GM13977 (cell line): ENCODE data around the gene DRAXIN.

Experiments
- DNase-seq: peaks from one replicate; pipeline ENCODE4 v3.0.0; 2012; ENCODE audit warnings: low spot score
- in situ Hi-C: fragments of 300-500 bp; cut with MboI; formaldehyde crosslinking; loops from one replicate; pipeline ENCODE4 v1.12.0; 2022; ENCODE audit warnings: low sequenced_read_pairs, low pct_unique_long_range_greater_than_20kb, mixed read lengths, inconsistent platforms; ENCODE audit not compliant: unreplicated experiment
- TF ChIP-seq, protein P1 (sequence below): IDR thresholded peaks from 2 replicates; pipeline ENCODE4 v1.5.1; 2012; ENCODE audit warnings: mild to moderate bottlenecking, control low read depth; ENCODE audit not compliant: insufficient read depth; ENCODE audit errors: extremely low read depth, missing control alignments

DRAXIN gene

DNA sequence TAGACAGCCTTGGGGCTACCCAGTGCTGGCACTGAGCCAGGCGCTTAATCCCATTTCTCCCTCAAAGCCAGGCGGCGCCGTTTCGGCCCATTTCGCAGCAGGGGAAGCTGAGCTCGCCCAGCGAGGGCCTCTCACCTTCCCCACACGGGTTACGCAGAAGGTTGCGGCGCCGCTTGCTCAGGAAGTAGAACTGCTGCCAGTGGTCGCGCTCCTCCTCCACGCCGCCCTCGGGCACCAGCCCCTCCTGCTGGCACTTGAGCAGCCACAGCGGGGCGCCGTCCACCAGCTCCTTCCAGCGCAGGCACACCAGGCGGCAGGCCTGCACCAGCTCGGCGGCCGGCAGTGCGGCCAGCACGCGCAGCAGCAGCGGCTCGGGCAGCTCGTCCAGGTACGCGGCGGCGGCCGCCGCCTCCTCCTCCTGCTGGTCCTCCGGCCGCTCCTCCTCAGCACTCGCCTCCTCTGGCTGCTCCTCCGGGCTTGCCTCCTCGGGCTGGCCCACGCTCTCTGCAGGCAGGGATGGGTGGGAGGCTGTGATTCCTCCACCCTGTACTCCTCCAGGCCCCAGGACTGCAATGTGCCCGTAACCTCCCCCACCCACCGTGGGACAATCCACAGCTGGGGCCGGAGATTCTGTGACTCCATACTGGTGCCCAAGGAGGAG is 41.0 kb upstream of the DRAXIN start:
- TF ChIP-seq, protein P1, sequence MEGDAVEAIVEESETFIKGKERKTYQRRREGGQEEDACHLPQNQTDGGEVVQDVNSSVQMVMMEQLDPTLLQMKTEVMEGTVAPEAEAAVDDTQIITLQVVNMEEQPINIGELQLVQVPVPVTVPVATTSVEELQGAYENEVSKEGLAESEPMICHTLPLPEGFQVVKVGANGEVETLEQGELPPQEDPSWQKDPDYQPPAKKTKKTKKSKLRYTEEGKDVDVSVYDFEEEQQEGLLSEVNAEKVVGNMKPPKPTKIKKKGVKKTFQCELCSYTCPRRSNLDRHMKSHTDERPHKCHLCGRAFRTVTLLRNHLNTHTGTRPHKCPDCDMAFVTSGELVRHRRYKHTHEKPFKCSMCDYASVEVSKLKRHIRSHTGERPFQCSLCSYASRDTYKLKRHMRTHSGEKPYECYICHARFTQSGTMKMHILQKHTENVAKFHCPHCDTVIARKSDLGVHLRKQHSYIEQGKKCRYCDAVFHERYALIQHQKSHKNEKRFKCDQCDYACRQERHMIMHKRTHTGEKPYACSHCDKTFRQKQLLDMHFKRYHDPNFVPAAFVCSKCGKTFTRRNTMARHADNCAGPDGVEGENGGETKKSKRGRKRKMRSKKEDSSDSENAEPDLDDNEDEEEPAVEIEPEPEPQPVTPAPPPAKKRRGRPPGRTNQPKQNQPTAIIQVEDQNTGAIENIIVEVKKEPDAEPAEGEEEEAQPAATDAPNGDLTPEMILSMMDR = peak; percentile 87
- in situ Hi-C loops = no loop called here
- DNase-seq = peak; percentile 80

DNA sequence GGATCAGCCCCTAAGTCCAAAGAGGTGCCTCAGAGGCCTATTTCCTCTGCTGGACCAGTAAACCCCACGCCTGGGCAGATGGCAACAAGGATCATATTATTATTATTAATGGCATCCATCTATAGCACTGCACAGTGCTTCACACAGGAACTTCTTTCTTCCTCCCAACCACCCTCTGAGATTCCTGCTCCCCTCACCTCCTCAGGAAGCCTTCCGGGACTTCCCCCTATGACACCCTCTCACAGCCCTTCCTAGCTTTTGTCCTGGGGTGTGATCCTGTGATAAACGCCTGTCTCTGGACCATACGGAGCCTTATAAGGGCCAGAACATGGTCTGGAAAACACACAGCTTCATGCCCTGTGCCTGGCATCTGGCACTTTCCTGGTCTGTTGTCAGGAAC is 40.5 kb upstream of the DRAXIN start:
- DNase-seq = no peak
- in situ Hi-C loops = no loop called here
- TF ChIP-seq, protein P1 = no peak

DNA sequence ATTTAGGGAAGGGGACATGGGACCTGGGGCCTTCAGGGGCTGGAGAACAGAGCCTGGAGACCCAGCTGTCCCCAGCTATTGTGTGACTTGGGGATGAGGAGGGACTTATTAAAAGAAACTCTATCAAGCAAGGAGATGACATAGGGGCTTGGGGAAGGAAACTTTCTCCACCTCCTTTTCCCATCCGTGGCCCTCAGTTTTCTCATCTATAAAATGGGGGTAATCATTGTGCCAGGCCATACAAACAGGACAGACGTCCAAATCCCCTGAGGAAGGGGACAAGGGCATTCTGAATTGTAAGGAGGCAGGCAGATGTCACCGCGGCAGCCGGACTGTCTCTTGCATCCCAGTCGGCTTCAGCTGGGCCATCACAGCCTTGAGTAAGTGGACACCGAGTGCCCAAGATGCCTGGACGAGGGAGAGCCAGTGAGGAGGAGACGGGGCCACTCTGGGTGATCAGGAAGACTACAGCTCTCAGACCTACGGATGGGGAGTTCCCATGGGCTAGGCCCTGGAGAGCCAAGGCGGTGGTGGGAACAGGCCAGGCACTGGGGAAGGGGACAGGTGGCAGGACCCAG is 39.2 kb upstream of the DRAXIN start:
- in situ Hi-C loops = no loop called here
- TF ChIP-seq, protein P1 = no peak
- DNase-seq = no peak

DNA sequence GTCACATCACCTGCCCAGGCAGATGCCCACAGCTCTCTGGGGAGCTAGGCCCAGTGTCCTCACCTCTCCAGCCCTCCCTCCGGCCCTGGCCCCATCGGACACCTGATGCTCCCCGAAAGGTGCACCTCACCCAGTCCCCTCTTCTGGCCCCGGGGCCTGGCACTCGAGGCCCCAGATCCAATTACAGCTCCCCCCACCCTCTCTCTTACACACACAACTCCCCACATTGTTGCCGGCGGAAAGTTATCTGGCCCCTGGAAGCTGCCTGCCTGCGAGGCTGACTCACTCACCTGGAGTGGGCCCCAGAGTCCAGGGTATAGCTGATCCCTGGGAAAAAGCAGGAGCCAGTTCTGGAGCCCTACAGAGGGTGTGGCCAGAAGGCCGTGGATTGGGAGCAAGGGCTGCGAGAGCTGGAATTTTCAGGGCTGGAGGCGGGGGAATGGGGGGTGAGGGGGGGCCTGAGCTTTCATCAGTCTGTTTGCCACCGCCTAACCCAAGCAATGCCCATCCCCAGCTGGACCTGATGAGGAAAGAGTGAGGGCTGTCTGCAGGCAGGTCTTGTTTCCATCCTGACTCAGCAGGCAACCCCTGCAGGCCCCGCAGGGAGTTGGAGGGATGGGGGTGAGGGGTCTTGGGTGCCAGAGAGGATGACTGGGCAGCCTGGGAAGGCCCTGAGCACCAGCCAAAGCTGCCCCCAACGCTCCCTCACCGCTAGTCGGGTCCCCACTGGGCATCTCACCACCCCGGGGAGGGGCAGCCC is 38.2 kb upstream of the DRAXIN start:
- TF ChIP-seq, protein P1 = no peak
- DNase-seq = no peak
- in situ Hi-C loops = no loop called here

DNA sequence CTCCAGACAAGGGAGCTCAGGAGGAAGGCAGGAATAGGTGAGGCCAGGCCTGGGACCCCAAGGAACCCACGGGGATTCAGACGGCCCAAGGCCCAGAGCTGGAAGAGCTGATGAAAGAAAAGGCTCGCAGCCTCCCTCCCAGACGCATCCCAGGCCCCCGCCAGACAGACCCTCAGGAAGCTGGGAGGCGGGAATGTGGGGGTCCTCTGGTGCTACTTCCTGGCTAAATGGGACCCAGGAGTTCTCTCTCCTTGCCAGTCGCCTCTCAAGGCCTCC is 37.7 kb upstream of the DRAXIN start:
- in situ Hi-C loops = no loop called here
- TF ChIP-seq, protein P1 = no peak
- no peak for DNase-seq

DNA sequence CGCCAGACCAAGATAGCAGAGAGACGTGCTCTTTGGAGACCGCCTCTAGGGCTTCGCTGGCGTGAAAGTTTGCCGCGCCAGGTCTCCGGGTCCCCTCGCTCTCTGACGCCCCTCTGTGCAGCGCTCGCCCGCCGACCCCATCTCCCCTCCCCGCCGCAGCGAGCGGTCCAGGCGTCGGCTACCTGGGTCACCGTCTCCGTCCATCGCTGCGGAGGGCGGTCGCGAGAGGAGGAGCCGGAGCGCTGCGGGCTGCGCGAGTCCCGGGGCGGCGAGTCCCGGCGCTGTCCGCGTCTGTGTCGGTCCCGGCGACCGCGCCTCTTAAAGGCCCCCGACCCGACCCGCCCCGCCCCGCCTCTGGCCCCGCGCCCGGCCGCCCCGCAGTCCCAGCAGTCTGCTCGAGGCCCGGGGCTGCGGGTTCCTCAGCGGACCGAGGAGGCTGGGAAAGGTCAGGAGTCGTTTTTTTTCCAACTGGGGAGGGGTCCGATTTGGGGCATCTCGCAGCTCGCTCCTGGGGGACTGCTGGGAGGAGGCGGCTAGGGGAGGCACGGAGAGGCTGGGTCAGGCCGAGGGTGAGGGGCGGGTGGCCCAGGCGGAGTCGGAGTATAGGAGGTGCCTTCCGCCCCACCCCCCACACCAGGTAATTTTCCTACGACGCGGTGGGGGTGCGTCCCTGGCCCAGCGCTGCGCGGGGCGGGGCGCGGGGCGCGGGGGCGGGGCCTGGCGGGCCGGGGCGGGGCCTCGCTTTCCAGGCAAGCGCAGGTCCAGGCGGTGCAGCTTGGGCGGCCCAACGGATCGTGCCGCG is 37.2 kb upstream of the DRAXIN start, which contains the start of the genes FBXO2 and FBXO44:
TSS of gene FBXO2 (minus strand) at position 293 of the 802 bp plus-strand sequence. CDS start at position 204, 89 bp downstream.
TSS of gene FBXO44 (plus strand) at position 741 of the 802 bp plus-strand sequence. CDS start 959 bp downstream, outside the sequence.
- in situ Hi-C loops = no loop called here
- TF ChIP-seq, protein P1 = no peak
- peak; percentile 91 for DNase-seq
